H9 (cell line): ENCODE measurements around the gene PCDHGA6. TPM values are rescaled to one million over a fixed set of nuclear protein-coding genes. Genes with fewer than 3 reads are reported as not detected.
"Not testable (repeated sequence)": the region's sequence is repeated elsewhere in the genome, so short reads cannot be mapped to it uniquely, and the experiment has no call there.

Experiments used
- DNase-seq: peaks from one replicate; pipeline ENCODE4 v3.0.0-alpha.2; 2017
- H2AFZ ChIP-seq: one replicate; pipeline ENCODE4 v1.6.1; 2013; ENCODE audit warnings: mild to moderate bottlenecking, low read length, control low read depth, moderate library complexity
- H2AK5ac ChIP-seq: 2 replicates; pipeline ENCODE4 v1.6.1; 2013; ENCODE audit warnings: low read length, control low read depth, mixed read lengths; ENCODE audit not compliant: insufficient read length
- H2BK120ac ChIP-seq: one replicate; pipeline ENCODE4 v1.6.1; 2013; ENCODE audit warnings: low read depth, mild to moderate bottlenecking, low read length, control low read depth, inconsistent platforms; ENCODE audit not compliant: poor library complexity, severe bottlenecking
- H2BK12ac ChIP-seq: 2 replicates; pipeline ENCODE4 v1.6.1; 2013; ENCODE audit warnings: low read length, control low read depth, mixed read lengths, low read depth; ENCODE audit not compliant: insufficient read length
- H2BK15ac ChIP-seq: 2 replicates; pipeline ENCODE4 v1.6.1; 2013; ENCODE audit warnings: low read depth, low read length, control low read depth
- H2BK20ac ChIP-seq: one replicate; pipeline ENCODE4 v1.6.1; 2013; ENCODE audit warnings: low read depth, mild to moderate bottlenecking, low read length, control low read depth, inconsistent platforms; ENCODE audit not compliant: poor library complexity, severe bottlenecking
- H2BK5ac ChIP-seq: 2 replicates; pipeline ENCODE4 v1.6.1; 2013; ENCODE audit warnings: low read length, control low read depth, mixed read lengths; ENCODE audit not compliant: insufficient read length
- H3K14ac ChIP-seq: 2 replicates; pipeline ENCODE4 v1.6.1; 2013; ENCODE audit warnings: low read length, control low read depth; ENCODE audit not compliant: insufficient read depth
- H3K18ac ChIP-seq: 2 replicates; pipeline ENCODE4 v1.6.1; 2013; ENCODE audit warnings: low read depth, mild to moderate bottlenecking, mixed read lengths, low read length, control low read depth; ENCODE audit not compliant: insufficient read length
- H3K23ac ChIP-seq: 2 replicates; pipeline ENCODE4 v1.6.1; 2013; ENCODE audit warnings: low read length, control low read depth, mixed read lengths, low read depth; ENCODE audit not compliant: insufficient read length
- H3K23me2 ChIP-seq: 2 replicates; pipeline ENCODE4 v1.6.1; 2013; ENCODE audit warnings: low read depth, mild to moderate bottlenecking, mixed read lengths, low read length, control low read depth; ENCODE audit not compliant: insufficient read length, poor library complexity, severe bottlenecking
- H3K27ac ChIP-seq: 2 replicates; pipeline ENCODE4 v1.5.1; 2013; ENCODE audit warnings: low read length, control low read depth, mixed read lengths, low read depth; ENCODE audit not compliant: insufficient read length
- H3K27me3 ChIP-seq: 2 replicates; pipeline ENCODE4 v1.6.1; 2013; ENCODE audit warnings: low read length, control low read depth, inconsistent platforms; ENCODE audit not compliant: insufficient read depth
- H3K4ac ChIP-seq: 2 replicates; pipeline ENCODE4 v1.6.1; 2013; ENCODE audit warnings: low read depth, mild to moderate bottlenecking, control low read depth, inconsistent platforms, low read length, moderate library complexity
- H3K4me1 ChIP-seq: 2 replicates; pipeline ENCODE4 v1.6.1; 2013; ENCODE audit warnings: low read length, control low read depth, inconsistent platforms; ENCODE audit not compliant: insufficient read depth
- H3K4me2 ChIP-seq: 2 replicates; pipeline ENCODE4 v1.6.1; 2013; ENCODE audit warnings: low read length, control low read depth, mixed read lengths; ENCODE audit not compliant: insufficient read length, insufficient read depth
- H3K56ac ChIP-seq: 2 replicates; pipeline ENCODE4 v1.6.1; 2013; ENCODE audit warnings: low read depth, mild to moderate bottlenecking, mixed read lengths, low read length, control low read depth; ENCODE audit not compliant: insufficient read length
- H3K79me1 ChIP-seq: 2 replicates; pipeline ENCODE4 v1.6.1; 2013; ENCODE audit warnings: low read depth, mild to moderate bottlenecking, moderate library complexity, low read length, control low read depth, inconsistent platforms; ENCODE audit not compliant: insufficient read depth, poor library complexity, severe bottlenecking
- H3K79me2 ChIP-seq: 2 replicates; pipeline ENCODE4 v1.6.1; 2013; ENCODE audit warnings: low read length, control low read depth, inconsistent platforms; ENCODE audit not compliant: insufficient read depth
- H3K9ac ChIP-seq: 2 replicates; pipeline ENCODE4 v1.6.1; 2013; ENCODE audit warnings: low read length, control low read depth, mixed read lengths; ENCODE audit not compliant: insufficient read length; ENCODE audit errors: extremely low read depth
- H3K9me3 ChIP-seq: one replicate; pipeline ENCODE4 v1.6.1; 2013; ENCODE audit warnings: low read depth, low read length, inconsistent platforms; ENCODE audit not compliant: control insufficient read depth
- H3T11ph ChIP-seq: one replicate; pipeline ENCODE4 v1.6.1; 2013; ENCODE audit warnings: mild to moderate bottlenecking, low read length, control low read depth, inconsistent platforms
- H4K20me1 ChIP-seq: one replicate; pipeline ENCODE4 v1.6.1; 2013; ENCODE audit not compliant: control insufficient read depth, insufficient read length, insufficient read depth
- H4K5ac ChIP-seq: 2 replicates; pipeline ENCODE4 v1.6.1; 2013; ENCODE audit warnings: low read depth, mild to moderate bottlenecking, mixed read lengths, low read length, control low read depth; ENCODE audit not compliant: insufficient read length
- H4K8ac ChIP-seq: replicated peaks from 2 replicates; pipeline ENCODE4 v1.6.1; 2013; ENCODE audit warnings: low read length, control low read depth, mixed read lengths, low read depth; ENCODE audit not compliant: insufficient read length
- H4K91ac ChIP-seq: 2 replicates; pipeline ENCODE4 v1.6.1; 2013; ENCODE audit warnings: low read depth, mild to moderate bottlenecking, moderate library complexity, mixed read lengths, low read length, control low read depth; ENCODE audit not compliant: insufficient read length
- H3K27ac Mint-ChIP-seq, 3 experiments: 2 replicates in 2 of 3; 3 replicates in 1 of 3; pipeline ENCODE4 v1.8.0; 2020 to 2021; ENCODE audit warnings: mixed read lengths in 3 of 3, mild to moderate bottlenecking in 1 of 3, moderate library complexity in 1 of 3
- H3K27me3 Mint-ChIP-seq: 2 replicates; pipeline ENCODE4 v1.8.0; 2021; ENCODE audit warnings: low read depth, mild to moderate bottlenecking, moderate library complexity, mixed read lengths
- H3K36me3 Mint-ChIP-seq, 3 experiments: 2 replicates in 2 of 3; 3 replicates in 1 of 3; pipeline ENCODE4 v1.8.0; 2020 to 2021; ENCODE audit warnings: low read depth in 3 of 3, mixed read lengths in 3 of 3; ENCODE audit not compliant: insufficient read depth in 1 of 3
- H3K4me1 Mint-ChIP-seq, 2 experiments: 2 replicates each; pipeline ENCODE4 v1.8.0; 2020; ENCODE audit warnings: mixed read lengths in 2 of 2
- H3K4me3 Mint-ChIP-seq, 2 experiments: 2 replicates in 1 of 2; 3 replicates in 1 of 2; pipeline ENCODE4 v1.8.0; 2020 to 2021; ENCODE audit warnings: mild to moderate bottlenecking in 2 of 2, mixed read lengths in 2 of 2, moderate library complexity in 1 of 2
- H3K9me3 Mint-ChIP-seq, 2 experiments: 2 replicates in 1 of 2; 3 replicates in 1 of 2; pipeline ENCODE4 v1.8.0; 2020; ENCODE audit warnings: mild to moderate bottlenecking in 2 of 2, mixed read lengths in 2 of 2, moderate library complexity in 1 of 2
- CTCF ChIP-seq: fragments of 200-600 bp; sonication (generic); conservative IDR thresholded peaks from 3 replicates; pipeline ENCODE4 v1.8.0; 2021; ENCODE audit warnings: antibody characterized with exemption, mild to moderate bottlenecking
- WGBS: extraction: QIAGEN DNeasy Blood & Tissue Kit; methylation state at CpG from one replicate; pipeline ENCODE4 v1.1.7; 2013; ENCODE audit warnings: missing lambda C conversion rate, low lambda C conversion rate, mixed read lengths; ENCODE audit not compliant: insufficient read length; ENCODE audit errors: extremely low coverage; 5-methylcytosine and 5-hydroxymethylcytosine counted together
- total RNA-seq: library from RNA; stranded (reverse); gene quantifications from 2 replicates; pipeline ENCODE4 v1.2.1, GENCODE V29; 2021

Gene PCDHGA6
- total RNA-seq, 1 experiment from 2014 or later = 1.7 TPM

GRCh38 chr5:141393267-141393666 lies 19.6 kb downstream of the PCDHGA6 start:
- Histone ChIP-seq H3K9ac (no peak overlapping the region), H4K8ac (no peak overlapping the region), H2BK12ac (no peak overlapping the region), H2BK20ac (no peak overlapping the region), H3K4me1 (0 out of 2 replicates have a peak, but pooled peaks cover 2% of the 10 kb centered on the region), H3K23me2 (no peaks in the 10 kb centered on the region), H2AK5ac (no peak overlapping the region), H4K91ac (no peak overlapping the region), H3T11ph (no peak overlapping the region), H3K23ac (no peak overlapping the region), H3K27ac (no peak overlapping the region), H3K18ac (no peak overlapping the region), H2AFZ (no peak overlapping the region), H3K79me1 (no peaks in the 10 kb centered on the region), H2BK120ac (no peak overlapping the region), H2BK5ac (no peak overlapping the region), H3K27me3 (no peaks in the 10 kb centered on the region), H3K4ac (no peak overlapping the region), H4K20me1 (no peaks in the 10 kb centered on the region), H3K14ac (no peak overlapping the region), H3K4me2 (no peak overlapping the region), H3K56ac (no peak overlapping the region), H4K5ac (no peak overlapping the region), H3K79me2 (no peaks in the 10 kb centered on the region), H3K9me3 (peaks cover 50% of the 10 kb centered on the region), H2BK15ac (no peak overlapping the region)
- no peak overlapping the region for H3K4me3 Mint-ChIP-seq
- peaks cover 29 to 61% (median 54%) of the 10 kb centered on the region in 3 experiments for H3K36me3 Mint-ChIP-seq
- peaks cover 60 to 76% of the 10 kb centered on the region in 2 experiments for H3K9me3 Mint-ChIP-seq
- no CpG with 5 or more reads among the region's 21 CpGs for WGBS
- peaks cover 9% of the 10 kb centered on the region for H3K27me3 Mint-ChIP-seq
- DNase-seq = no peak
- no peaks in the 10 kb centered on the region for H3K4me1 Mint-ChIP-seq
- no peak for TF ChIP-seq CTCF
- H3K27ac Mint-ChIP-seq = no peak overlapping the region

GRCh38 chr5:141394401-141395187 lies 20.9 kb downstream of the PCDHGA6 start:
- H2BK12ac ChIP-seq, H3K27me3 ChIP-seq, H4K91ac ChIP-seq, H3K79me1 ChIP-seq, H3K4ac ChIP-seq, H3K4me1 ChIP-seq, H3K23ac ChIP-seq, H2BK5ac ChIP-seq, H3K56ac ChIP-seq, H3K4me1 Mint-ChIP-seq, H3K27ac Mint-ChIP-seq, H3T11ph ChIP-seq, H3K4me2 ChIP-seq, H3K79me2 ChIP-seq, H3K18ac ChIP-seq, H4K20me1 ChIP-seq, H3K23me2 ChIP-seq, H3K9ac ChIP-seq, H2AFZ ChIP-seq, DNase-seq, H2BK20ac ChIP-seq, H3K4me3 Mint-ChIP-seq, H3K14ac ChIP-seq, H2BK15ac ChIP-seq, H3K27ac ChIP-seq, H3K27me3 Mint-ChIP-seq, H2AK5ac ChIP-seq, H4K8ac ChIP-seq, H2BK120ac ChIP-seq, H4K5ac ChIP-seq: not testable (repeated sequence)
- no CpG with 5 or more reads among the region's 53 CpGs for WGBS
- peaks cover 47% of the 10 kb centered on the region for H3K9me3 ChIP-seq
- Mint-ChIP-seq H3K36me3 (peaks cover 32 to 58% (median 56%) of the 10 kb centered on the region in 3 experiments), H3K9me3 (peaks cover 63 to 73% of the 10 kb centered on the region in 2 experiments)
